AG04449 (cell line): ENCODE data around the gene PLTP.

Source experiments
- CTCF ChIA-PET: fragments of 350-600 bp; formaldehyde crosslinking; extraction: SDS; loops from one replicate; lab custom pipeline; 2021; ENCODE audit warnings: antibody characterized with exemption; lab: Yijun Ruan, JAX
- POLR2A ChIA-PET: fragments of 400-600, 350-600 bp; formaldehyde crosslinking; extraction: SDS; loops from one replicate; lab custom pipeline; 2020; ENCODE audit warnings: antibody characterized with exemption, inconsistent platforms; lab: Yijun Ruan, JAX
- DNase-seq: peaks from one replicate; pipeline ENCODE4 v3.0.0-alpha.2; 2010; ENCODE audit warnings: low read depth, low spot score
- H3K4me3 ChIP-seq: 2 replicates; pipeline ENCODE4 v1.5.1; 2011; ENCODE audit warnings: low read depth, mild to moderate bottlenecking, control low read depth, low read length
- CTCF ChIP-seq: IDR thresholded peaks from one replicate; pipeline ENCODE4 v1.5.1; 2011; ENCODE audit warnings: mild to moderate bottlenecking, moderate library complexity, low read length, control low read depth, inconsistent platforms; ENCODE audit not compliant: insufficient read depth; ENCODE audit errors: missing control alignments

The PLTP gene

GRCh38 chr20:45910670-45911485 lies 1.1 kb downstream of the PLTP start:
- peak; percentile 89 for DNase-seq
- CTCF ChIA-PET = interaction anchor here (1.0 to 3.7 kb wide), 3 partner anchors 17 to 112 kb away, joined by 3 to 22 read pairs (median 5); partner anchors contain the start of genes CTSA and NEURL2
- POLR2A ChIA-PET = interaction anchor here (0.8 to 0.9 kb wide), 2 partner anchors 20 to 23 kb away, joined by 3 read pairs; partner anchors contain the start of genes CTSA, NEURL2 and PCIF1
- TF ChIP-seq CTCF = no peak
- peak overlapping the region; percentile 57 for H3K4me3 ChIP-seq

GRCh38 chr20:45909817-45910669 lies 1.9 kb downstream of the PLTP start:
- no peak for TF ChIP-seq CTCF
- peak overlapping the region; percentile 23 for H3K4me3 ChIP-seq
- POLR2A ChIA-PET = interaction anchor here (0.7 kb wide), 1 partner anchor 24 kb away, joined by 3 read pairs; the partner anchor contains the start of gene PCIF1
- no peak for DNase-seq
- CTCF ChIA-PET = interaction anchor here (1.0 to 3.7 kb wide), 4 partner anchors 16 to 111 kb away, joined by 3 to 22 read pairs (median 6); partner anchors contain the start of genes CTSA and NEURL2

- POLR2A ChIA-PET = interaction anchor here (0.7 kb wide), 1 partner anchor 25 kb away, joined by 3 read pairs; the partner anchor contains the start of gene PCIF1
- H3K4me3 ChIP-seq = no peak overlapping the region
Observed at GRCh38 chr20:45909336-45909808, 2.6 kb downstream of the PLTP start.

GRCh38 chr20:45908084-45908483 lies 3.9 kb downstream of the PLTP start:
- ChIA-PET CTCF (interaction anchor here (1.4 to 3.7 kb wide), 4 partner anchors 9 to 19 kb away, joined by 3 to 22 read pairs (median 5); partner anchors contain the start of genes CTSA and NEURL2), POLR2A (no interaction called here)
- TF ChIP-seq CTCF = no peak

More at GRCh38 chr20:45909336-45909808, 2.6 kb downstream of the PLTP start:
- DNase-seq = no peak
- CTCF ChIA-PET = interaction anchor here (1.0 to 3.7 kb wide), 5 partner anchors 10 to 20 kb away, joined by 3 to 22 read pairs (median 4); partner anchors contain the start of genes CTSA and NEURL2
- no peak for TF ChIP-seq CTCF

GRCh38 chr20:45907219-45907948 lies 4.6 kb downstream of the PLTP start:
- POLR2A ChIA-PET = no interaction called here

More at GRCh38 chr20:45908084-45908483, 3.9 kb downstream of the PLTP start:
- no peak overlapping the region for H3K4me3 ChIP-seq
- DNase-seq = no peak

More at GRCh38 chr20:45907219-45907948, 4.6 kb downstream of the PLTP start:
- CTCF ChIA-PET = interaction anchor here (1.5 to 3.7 kb wide), 2 partner anchors 12 to 18 kb away, joined by 3 to 22 read pairs; partner anchors contain the start of genes CTSA and NEURL2
- no peak overlapping the region for H3K4me3 ChIP-seq
- DNase-seq = no peak
- TF ChIP-seq CTCF = no peak
